Cardiac septum (tissue), 1 donor: Measurements from ENCODE around the gene ICAM1. TPM values are rescaled to one million over a fixed set of nuclear protein-coding genes. Genes with fewer than 3 reads are reported as not detected.

Source experiments
- DNase-seq: peaks from one replicate; pipeline ENCODE4 v3.0.0-alpha.2; 2020; ENCODE audit warnings: low spot score
- intact Hi-C: fragments of 100-400 bp; cut with DNase I; formaldehyde crosslinking; loops from one replicate; pipeline ENCODE4 v1.14.0; 2022
- total RNA-seq: library from RNA; stranded (reverse); fragmentation: NEBNext Ultra II Directional; extraction: Animal tissue kit (Norgen Biotek cat#: 25700); gene quantifications from one replicate; pipeline ENCODE4 v1.2.1, GENCODE V29; 2021
- donor health status: DM: no; HTN: no; CAD: no.

Gene ICAM1
- total RNA-seq, 1 donor from 2014 or later = 9.8 TPM

DNA sequence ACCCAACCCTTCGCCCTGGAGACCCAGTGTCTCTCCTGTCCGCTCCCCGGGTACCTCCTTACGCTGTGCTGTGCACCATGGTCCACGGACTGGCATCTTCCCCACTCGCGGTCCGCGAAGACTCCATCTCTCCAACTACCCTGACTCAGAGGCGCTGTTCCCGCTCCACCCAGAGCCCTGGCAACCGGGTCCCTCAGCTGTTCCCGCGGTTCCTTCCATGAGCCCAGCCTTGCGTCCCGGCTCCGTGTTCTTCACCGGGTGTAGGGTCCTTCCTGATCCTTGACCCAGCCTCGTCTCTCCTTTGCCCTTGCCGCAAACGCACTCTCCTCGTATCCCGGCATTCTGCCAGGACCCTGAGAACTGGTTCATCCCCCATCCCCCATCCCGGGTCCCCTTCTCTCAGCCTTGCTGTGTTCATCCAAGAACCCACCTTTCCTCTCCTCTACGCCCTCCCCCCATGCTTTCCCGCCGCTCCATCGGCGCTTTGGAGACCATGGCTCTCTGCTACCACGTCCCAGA, 19.5 kb downstream of the ICAM1 start:
- no peak for DNase-seq
- intact Hi-C loops = no loop called here

DNA sequence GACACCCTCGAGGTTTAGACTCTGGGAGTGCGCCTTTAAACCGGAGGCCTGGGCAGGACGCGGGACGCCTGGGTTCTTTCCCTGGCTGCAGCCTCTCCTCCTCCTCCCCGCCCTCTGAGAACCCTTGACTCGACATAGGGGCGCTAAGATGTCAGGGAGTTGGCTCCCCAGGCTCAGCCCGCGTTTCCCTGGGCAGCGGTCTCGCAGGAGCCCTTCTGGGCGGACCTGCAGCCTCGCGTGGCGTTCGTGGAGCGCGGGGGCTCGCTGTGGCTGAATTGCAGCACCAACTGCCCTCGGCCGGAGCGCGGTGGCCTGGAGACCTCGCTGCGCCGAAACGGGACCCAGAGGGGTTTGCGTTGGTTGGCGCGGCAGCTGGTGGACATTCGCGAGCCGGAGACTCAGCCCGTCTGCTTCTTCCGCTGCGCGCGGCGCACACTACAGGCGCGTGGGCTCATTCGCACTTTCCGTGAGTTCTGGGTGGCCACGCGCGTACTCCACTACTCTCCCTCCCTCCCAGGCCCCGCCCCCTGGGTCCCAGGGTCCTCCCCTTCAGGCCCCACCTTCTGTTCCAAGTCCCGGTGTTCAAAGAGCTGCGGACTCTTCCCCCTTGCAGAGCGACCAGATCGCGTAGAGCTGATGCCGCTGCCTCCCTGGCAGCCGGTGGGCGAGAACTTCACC, 20.1 kb downstream of the ICAM1 start:
- no peak for DNase-seq

DNA sequence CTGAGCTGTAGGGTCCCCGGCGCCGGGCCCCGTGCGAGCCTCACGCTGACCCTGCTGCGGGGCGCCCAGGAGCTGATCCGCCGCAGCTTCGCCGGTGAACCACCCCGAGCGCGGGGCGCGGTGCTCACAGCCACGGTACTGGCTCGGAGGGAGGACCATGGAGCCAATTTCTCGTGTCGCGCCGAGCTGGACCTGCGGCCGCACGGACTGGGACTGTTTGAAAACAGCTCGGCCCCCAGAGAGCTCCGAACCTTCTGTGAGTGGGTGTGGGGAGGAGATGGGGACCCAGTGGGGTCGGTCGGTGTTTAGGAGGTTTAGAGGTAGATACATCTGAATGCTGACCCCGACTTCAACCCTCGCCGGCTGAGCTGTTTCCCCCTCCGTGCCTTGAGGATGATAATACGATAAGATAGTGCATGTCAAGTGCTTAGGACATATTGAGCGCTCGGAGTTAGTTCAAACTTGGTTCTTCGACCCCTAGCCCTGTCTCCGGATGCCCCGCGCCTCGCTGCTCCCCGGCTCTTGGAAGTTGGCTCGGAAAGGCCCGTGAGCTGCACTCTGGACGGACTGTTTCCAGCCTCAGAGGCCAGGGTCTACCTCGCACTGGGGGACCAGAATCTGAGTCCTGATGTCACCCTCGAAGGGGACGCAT, 20.8 kb downstream of the ICAM1 start:
- DNase-seq = no peak
- intact Hi-C loops = no loop called here

More for the DNA sequence above, 20.1 kb downstream of the ICAM1 start:
- intact Hi-C loops = no loop called here

GRCh38 chr19:10292206-10292788, 21.4 kb downstream of the ICAM1 start:
- intact Hi-C loops = no loop called here
- DNase-seq = peak; percentile 90

- intact Hi-C loops = no loop called here
- DNase-seq = no peak
These were observed 22.1 kb downstream of the ICAM1 start for GRCh38 chr19:10292789-10293636.

DNA sequence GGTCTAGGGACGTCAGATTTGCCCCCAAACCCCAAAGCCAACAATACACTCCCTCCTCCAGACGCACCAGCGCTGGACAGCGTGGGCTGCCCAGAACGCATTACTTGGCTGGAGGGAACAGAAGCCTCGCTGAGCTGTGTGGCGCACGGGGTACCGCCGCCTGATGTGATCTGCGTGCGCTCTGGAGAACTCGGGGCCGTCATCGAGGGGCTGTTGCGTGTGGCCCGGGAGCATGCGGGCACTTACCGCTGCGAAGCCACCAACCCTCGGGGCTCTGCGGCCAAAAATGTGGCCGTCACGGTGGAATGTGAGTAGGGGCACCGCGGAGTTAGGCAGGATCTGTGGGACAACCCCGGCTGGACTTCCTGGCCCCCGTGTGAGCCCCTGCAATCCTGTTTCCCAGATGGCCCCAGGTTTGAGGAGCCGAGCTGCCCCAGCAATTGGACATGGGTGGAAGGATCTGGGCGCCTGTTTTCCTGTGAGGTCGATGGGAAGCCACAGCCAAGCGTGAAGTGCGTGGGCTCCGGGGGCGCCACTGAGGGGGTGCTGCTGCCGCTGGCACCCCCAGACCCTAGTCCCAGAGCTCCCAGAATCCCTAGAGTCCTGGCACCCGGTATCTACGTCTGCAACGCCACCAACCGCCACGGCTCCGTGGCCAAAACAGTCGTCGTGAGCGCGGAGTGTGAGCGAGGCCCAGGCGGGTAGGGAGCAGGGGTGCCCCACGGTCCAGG, 22.9 kb downstream of the ICAM1 start:
- DNase-seq = no peak
- intact Hi-C loops = no loop called here

DNA sequence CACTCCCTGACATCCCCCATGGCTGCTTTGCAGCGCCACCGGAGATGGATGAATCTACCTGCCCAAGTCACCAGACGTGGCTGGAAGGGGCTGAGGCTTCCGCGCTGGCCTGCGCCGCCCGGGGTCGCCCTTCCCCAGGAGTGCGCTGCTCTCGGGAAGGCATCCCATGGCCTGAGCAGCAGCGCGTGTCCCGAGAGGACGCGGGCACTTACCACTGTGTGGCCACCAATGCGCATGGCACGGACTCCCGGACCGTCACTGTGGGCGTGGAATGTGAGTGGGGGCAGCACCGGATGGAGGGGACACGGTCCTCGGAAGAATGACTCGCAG, 23.4 kb downstream of the ICAM1 start:
- DNase-seq = no peak
- intact Hi-C loops = no loop called here

DNA sequence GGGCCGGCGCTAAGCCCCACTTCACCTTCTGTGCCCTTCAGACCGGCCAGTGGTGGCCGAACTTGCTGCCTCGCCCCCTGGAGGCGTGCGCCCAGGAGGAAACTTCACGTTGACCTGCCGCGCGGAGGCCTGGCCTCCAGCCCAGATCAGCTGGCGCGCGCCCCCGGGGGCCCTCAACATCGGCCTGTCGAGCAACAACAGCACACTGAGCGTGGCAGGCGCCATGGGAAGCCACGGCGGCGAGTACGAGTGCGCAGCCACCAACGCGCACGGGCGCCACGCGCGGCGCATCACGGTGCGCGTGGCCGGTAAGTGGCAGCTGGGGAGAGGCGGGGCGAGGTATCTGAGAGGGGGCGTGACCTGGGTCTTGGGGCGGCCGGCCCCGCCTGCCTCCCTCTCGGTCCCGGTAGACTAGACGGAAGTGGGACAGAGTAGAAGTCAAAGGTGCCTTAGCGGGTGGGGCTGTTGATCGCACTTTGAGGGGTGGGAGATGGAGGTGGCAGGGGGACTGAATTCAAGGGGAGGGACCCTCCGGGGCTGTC, 24.5 kb downstream of the ICAM1 start:
- DNase-seq = no peak
- intact Hi-C loops = no loop called here

DNA sequence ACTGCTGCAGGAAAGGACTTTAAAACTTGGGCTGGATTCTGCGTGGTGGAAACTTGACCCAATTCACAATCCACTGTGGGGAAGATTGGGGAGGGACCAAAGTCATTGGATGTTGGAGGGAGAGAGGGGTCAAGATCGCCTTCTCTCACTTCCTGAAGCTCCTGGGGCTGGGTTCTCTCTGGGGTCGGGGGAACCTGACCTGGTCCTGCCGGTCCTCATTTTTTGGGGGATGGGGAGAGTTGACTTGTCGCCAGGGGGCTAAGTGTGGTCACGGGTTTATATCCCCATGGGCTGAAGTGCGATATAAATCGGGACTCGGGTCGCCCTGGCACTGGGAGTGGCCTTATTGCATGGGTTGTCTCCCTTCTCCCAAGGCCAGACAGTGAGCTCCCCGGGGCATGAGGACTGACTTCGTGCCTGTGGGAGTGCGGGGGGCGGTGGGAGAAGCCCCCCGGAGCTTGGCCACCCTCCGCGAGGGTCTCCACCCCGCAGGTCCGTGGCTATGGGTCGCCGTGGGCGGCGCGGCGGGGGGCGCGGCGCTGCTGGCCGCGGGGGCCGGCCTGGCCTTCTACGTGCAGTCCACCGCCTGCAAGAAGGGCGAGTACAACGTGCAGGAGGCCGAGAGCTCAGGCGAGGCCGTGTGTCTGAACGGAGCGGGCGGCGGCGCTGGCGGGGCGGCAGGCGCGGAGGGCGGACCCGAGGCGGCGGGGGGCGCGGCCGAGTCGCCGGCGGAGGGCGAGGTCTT, 25.1 kb downstream of the ICAM1 start:
- intact Hi-C loops = no loop called here
- DNase-seq = no peak

GRCh38 chr19:10299545-10300458, 28.9 kb downstream of the ICAM1 start:
- intact Hi-C loops = no loop called here

GRCh38 chr19:10305139-10305806, 34.4 kb downstream of the ICAM1 start:
- no peak for DNase-seq

More at GRCh38 chr19:10299545-10300458, 28.9 kb downstream of the ICAM1 start:
- no peak for DNase-seq

DNA sequence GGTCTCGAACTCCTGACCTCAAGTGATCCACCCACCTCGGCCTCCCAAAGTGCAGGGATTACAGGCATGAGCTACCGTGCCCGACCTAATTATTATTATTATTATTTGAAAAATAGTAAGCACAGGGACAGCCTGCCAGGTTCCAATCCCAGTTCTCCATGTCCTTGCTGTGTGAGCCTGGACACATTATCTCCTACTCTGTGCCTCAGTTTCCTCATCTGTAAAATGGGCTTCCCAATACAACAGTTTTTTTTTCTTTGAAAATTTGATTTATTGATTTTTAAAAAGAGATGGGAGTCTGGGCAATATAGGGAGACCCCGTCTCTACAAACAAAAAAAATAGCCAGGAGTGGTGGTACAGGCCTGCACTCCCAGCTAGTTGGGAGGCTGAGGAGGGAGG, 35.4 kb downstream of the ICAM1 start:
- DNase-seq = no peak
- intact Hi-C loops = no loop called here

More at GRCh38 chr19:10305139-10305806, 34.4 kb downstream of the ICAM1 start:
- intact Hi-C loops = no loop called here

GRCh38 chr19:10309423-10309822, 38.5 kb downstream of the ICAM1 start, which contains the start of gene ZGLP1:
Gene ZGLP1 (minus strand): TSS chr19:10309815.
- intact Hi-C loops = no loop called here
- no peak for DNase-seq

- intact Hi-C loops = no loop called here
- peak; percentile 94 for DNase-seq
These were observed 44.7 kb downstream of the ICAM1 start, which contains the start of gene FDX2 for GRCh38 chr19:10315335-10316214. Gene FDX2 (minus strand): TSS chr19:10316015. CDS start chr19:10315996, 19 bp downstream.

DNA sequence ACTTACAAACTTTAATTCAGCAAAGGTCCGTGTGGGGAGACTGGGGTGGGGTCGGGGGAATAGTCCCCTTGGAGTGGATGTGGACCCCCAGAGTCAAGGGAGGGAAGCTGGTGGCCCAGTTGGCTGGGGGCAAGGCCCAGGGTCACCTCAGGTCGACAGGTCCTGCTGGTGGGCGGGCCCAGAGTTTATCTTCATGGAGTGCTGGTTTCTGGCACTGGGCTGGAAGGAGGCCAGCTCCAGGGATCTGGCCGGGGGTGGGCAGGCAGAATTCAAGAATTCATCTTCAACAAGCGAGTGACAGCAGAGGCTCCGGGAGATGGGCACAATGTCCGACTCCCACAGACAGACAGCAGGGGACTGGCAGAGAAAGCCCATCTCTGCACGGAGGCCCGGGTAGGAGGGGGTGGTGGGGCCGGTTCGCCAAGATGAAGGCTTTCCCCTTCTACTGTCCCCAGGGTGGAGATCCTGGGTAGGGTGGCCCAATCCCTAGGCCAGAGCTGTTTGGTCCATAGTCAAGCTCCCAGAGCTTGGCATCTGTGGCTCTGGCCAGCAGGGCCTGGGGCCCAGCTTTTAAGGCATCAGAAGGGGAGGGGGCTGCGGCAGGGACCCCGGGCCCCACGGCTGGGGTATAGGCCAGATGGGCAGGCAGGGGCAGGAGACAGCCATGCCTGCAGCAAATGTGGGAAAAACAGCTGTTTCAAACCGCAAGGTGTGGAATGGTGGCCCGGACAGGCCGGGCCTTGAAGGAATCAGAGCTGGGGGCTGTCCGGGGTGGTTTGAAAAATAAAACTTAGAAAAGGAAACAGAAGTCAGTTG, 45.5 kb downstream of the ICAM1 start:
- no peak for DNase-seq
- intact Hi-C loops = no loop called here
